Fibroblast of mammary gland (primary cell): ENCODE results near the gene SERPINB13.

Experiments
- DNase-seq: peaks from one replicate; pipeline ENCODE4 v3.0.0-alpha.2; 2010; ENCODE audit warnings: low read depth
- H3K4me3 ChIP-seq: 2 replicates; pipeline ENCODE4 v1.5.1; 2011; ENCODE audit warnings: low read depth, mild to moderate bottlenecking, low read length, moderate library complexity; ENCODE audit not compliant: control insufficient read depth
- CTCF ChIP-seq: conservative IDR thresholded peaks from 2 replicates; pipeline ENCODE4 v1.5.1; 2011; ENCODE audit warnings: low read depth, low read length, inconsistent platforms; ENCODE audit not compliant: control insufficient read depth, insufficient read depth

The SERPINB13 gene

GRCh38 chr18:63552581-63552980, 34.6 kb upstream of the SERPINB13 start:
- TF ChIP-seq CTCF: no peak
- no peak for DNase-seq
- no peak overlapping the region for H3K4me3 ChIP-seq

- TF ChIP-seq CTCF: no peak
- peak; percentile 83 for DNase-seq
- H3K4me3 ChIP-seq: no peak overlapping the region
These were observed 34.1 kb upstream of the SERPINB13 start for GRCh38 chr18:63553081-63553480.

GRCh38 chr18:63559567-63560491, 27.3 kb upstream of the SERPINB13 start:
- DNase-seq: no peak
- no peak overlapping the region for H3K4me3 ChIP-seq
- no peak for TF ChIP-seq CTCF

GRCh38 chr18:63562284-63562683, 24.9 kb upstream of the SERPINB13 start:
- DNase-seq: no peak
- no peak for TF ChIP-seq CTCF
- H3K4me3 ChIP-seq: no peak overlapping the region

GRCh38 chr18:63564021-63564420, 23.1 kb upstream of the SERPINB13 start:
- no peak overlapping the region for H3K4me3 ChIP-seq
- no peak for DNase-seq

GRCh38 chr18:63564561-63564960, 22.6 kb upstream of the SERPINB13 start:
- no peak for TF ChIP-seq CTCF
- no peak overlapping the region for H3K4me3 ChIP-seq
- DNase-seq: no peak

More at GRCh38 chr18:63564021-63564420, 23.1 kb upstream of the SERPINB13 start:
- no peak for TF ChIP-seq CTCF
